ENCODE results near the gene PGAP2. TPM values are rescaled to one million over a fixed set of nuclear protein-coding genes. Genes with fewer than 3 reads are reported as not detected.

The PGAP2 gene
- total RNA-seq, 6 donors from 2014 or later: 19.5 to 106 (median 25.2) TPM

DNA sequence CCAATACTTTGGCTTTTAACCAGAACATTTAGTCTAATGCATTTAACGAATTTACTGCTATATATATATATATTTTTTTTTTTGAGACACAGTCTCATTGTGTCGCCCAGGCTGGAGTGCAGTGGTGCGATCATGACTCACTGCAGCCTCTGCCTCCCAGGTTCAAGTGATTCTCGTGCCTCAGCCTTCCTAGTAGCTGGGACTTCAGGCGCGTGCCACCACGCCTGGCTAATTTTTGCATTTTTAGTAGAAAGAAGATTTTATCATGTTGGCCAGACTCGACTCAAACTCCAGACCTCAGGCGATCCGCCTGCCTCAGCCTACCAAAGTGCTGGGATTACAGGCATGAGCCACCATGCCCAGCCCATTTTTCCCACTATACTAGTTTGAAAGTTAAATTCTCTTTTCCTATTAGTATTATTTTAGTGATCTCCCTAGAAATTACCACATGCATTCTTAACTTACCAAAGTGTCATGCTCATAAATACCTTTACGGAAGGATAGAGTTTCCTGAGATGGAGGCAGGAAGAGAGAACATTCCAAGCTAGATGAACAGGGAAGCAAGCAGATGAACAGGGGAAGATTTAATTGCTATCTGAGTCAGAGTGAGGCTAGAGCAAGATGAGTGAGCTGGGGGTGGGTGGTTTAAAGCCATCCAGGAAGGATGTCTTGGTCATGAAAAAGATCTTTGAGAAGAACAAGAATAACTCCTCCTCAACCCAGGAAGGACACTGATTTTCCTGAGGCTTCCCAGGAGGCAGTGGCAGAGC is 4.4 kb upstream of the PGAP2 start:
- DNase-seq: no peak
- TF ChIP-seq POLR2A (IDR thresholded peaks at IDR 0.05) (no peak), EP300 (IDR thresholded peaks at IDR 0.05) (no peak), POLR2AphosphoS5 (IDR thresholded peaks at IDR 0.05) (no peak)
- TF ChIP-seq, protein P1, sequence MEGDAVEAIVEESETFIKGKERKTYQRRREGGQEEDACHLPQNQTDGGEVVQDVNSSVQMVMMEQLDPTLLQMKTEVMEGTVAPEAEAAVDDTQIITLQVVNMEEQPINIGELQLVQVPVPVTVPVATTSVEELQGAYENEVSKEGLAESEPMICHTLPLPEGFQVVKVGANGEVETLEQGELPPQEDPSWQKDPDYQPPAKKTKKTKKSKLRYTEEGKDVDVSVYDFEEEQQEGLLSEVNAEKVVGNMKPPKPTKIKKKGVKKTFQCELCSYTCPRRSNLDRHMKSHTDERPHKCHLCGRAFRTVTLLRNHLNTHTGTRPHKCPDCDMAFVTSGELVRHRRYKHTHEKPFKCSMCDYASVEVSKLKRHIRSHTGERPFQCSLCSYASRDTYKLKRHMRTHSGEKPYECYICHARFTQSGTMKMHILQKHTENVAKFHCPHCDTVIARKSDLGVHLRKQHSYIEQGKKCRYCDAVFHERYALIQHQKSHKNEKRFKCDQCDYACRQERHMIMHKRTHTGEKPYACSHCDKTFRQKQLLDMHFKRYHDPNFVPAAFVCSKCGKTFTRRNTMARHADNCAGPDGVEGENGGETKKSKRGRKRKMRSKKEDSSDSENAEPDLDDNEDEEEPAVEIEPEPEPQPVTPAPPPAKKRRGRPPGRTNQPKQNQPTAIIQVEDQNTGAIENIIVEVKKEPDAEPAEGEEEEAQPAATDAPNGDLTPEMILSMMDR (IDR thresholded peaks at IDR 0.05): no peak
- Histone ChIP-seq H3K27me3 (no peaks in the 10 kb centered on the region), H3K36me3 (no peaks in the 10 kb centered on the region), H3K9me3 (no peaks in the 10 kb centered on the region), H3K27ac (no peak overlapping the region), H3K4me1 (peaks cover 3 to 10% (median 6%) of the 10 kb centered on the region in 4 donors), H3K4me3 (no peak overlapping the region)
- 85 to 87% methylated on average over 11 of the region's 11 CpGs for WGBS, 2 donors
- no peak for ATAC-seq (ENCODE audit: low FRiP score in 2 of 2)

GRCh38 chr11:3808861-3809623 is 682 bp downstream of the PGAP2 start:
- 23 to 31% methylated on average over 5 of the region's 5 CpGs for WGBS, 2 donors
- DNase-seq: peak in 1 of 2 donors; percentile 66
- Histone ChIP-seq H3K9me3 (no peaks in the 10 kb centered on the region), H3K27me3 (no peaks in the 10 kb centered on the region), H3K27ac (peak overlapping the region; percentile 65 to 89 (median 79)), H3K4me1 (peaks cover 3 to 19% (median 12%) of the 10 kb centered on the region in 4 donors), H3K36me3 (no peaks in the 10 kb centered on the region), H3K4me3 (peak overlapping the region; percentile 37 to 93 (median 73))
- TF ChIP-seq, protein P1 (IDR thresholded peaks at IDR 0.05): peak; percentile 37 to 65 (median 50)
- no peak for TF ChIP-seq POLR2A (IDR thresholded peaks at IDR 0.05)
- TF ChIP-seq EP300 (IDR thresholded peaks at IDR 0.05): no peak
- TF ChIP-seq POLR2AphosphoS5 (IDR thresholded peaks at IDR 0.05): no peak
- ATAC-seq (ENCODE audit: low FRiP score in 2 of 2): peak; percentile 64 to 89

DNA sequence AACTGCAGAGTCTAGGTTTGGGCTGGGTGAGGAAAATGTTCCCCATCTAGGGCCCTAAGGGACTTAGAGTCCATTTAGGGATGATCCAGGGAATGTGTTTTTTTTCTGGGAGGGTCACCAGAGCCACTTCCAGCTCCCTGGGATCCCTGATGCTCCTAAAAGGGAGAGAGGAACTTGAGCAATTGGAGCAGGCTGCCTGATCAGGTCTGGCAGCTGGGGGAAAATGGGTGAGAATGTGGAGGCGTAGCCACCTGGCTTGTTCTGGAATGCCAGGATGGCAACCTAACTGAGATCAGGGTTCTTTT is 1.2 kb downstream of the PGAP2 start:
- H3K4me3 ChIP-seq: no peak overlapping the region
- TF ChIP-seq EP300 (IDR thresholded peaks at IDR 0.05) (no peak), POLR2AphosphoS5 (IDR thresholded peaks at IDR 0.05) (no peak), POLR2A (IDR thresholded peaks at IDR 0.05) (no peak)
- TF ChIP-seq, protein P1 (IDR thresholded peaks at IDR 0.05): no peak
- no peak overlapping the region for H3K27ac ChIP-seq
- no peaks in the 10 kb centered on the region for H3K27me3 ChIP-seq
- DNase-seq (no peak), ATAC-seq (ENCODE audit: low FRiP score in 2 of 2) (no peak)
- H3K36me3 ChIP-seq: no peaks in the 10 kb centered on the region
- H3K9me3 ChIP-seq: no peaks in the 10 kb centered on the region
- H3K4me1 ChIP-seq: peaks cover 3 to 19% (median 12%) of the 10 kb centered on the region in 4 donors
- 90 to 100% methylated on average over 1 of the region's 1 CpG for WGBS, 2 donors

- Histone ChIP-seq H3K36me3 (no peaks in the 10 kb centered on the region), H3K9me3 (no peaks in the 10 kb centered on the region), H3K27me3 (no peaks in the 10 kb centered on the region), H3K27ac (no peak overlapping the region), H3K4me3 (no peak overlapping the region), H3K4me1 (peaks cover 3 to 20% (median 12%) of the 10 kb centered on the region in 4 donors)
- DNase-seq (no peak), ATAC-seq (ENCODE audit: low FRiP score in 2 of 2) (no peak)
- TF ChIP-seq POLR2A (IDR thresholded peaks at IDR 0.05): no peak
- TF ChIP-seq, protein P1 (IDR thresholded peaks at IDR 0.05): no peak
- TF ChIP-seq POLR2AphosphoS5 (IDR thresholded peaks at IDR 0.05): no peak
- TF ChIP-seq EP300 (IDR thresholded peaks at IDR 0.05): no peak
- WGBS, 2 donors: 88 to 89% methylated on average over 1 to 3 of the region's 3 CpGs
These were observed 2.1 kb downstream of the PGAP2 start for GRCh38 chr11:3810446-3810845.

Data from upper lobe of left lung (tissue), 6 donors.